Type B pancreatic cell (in vitro differentiated cells): ENCODE data around the gene GARIN3. TPM values are rescaled to one million over a fixed set of nuclear protein-coding genes. Genes with fewer than 3 reads are reported as not detected.

Experiments used
- DNase-seq: peaks from one replicate; pipeline ENCODE4 v3.0.0; 2021; ENCODE audit warnings: mixed read lengths; ENCODE audit not compliant: unreplicated experiment; ENCODE audit errors: extremely low spot score
- H3K27ac Mint-ChIP-seq: 2 replicates; pipeline ENCODE4 v1.8.0; 2021; ENCODE audit warnings: mild to moderate bottlenecking, mixed read lengths
- H3K27me3 Mint-ChIP-seq: 2 replicates; pipeline ENCODE4 v1.8.0; 2021; ENCODE audit warnings: mixed read lengths
- H3K36me3 Mint-ChIP-seq: 2 replicates; pipeline ENCODE4 v1.8.0; 2021; ENCODE audit warnings: mixed read lengths
- H3K4me1 Mint-ChIP-seq: one replicate; pipeline ENCODE4 v1.8.0; 2021; ENCODE audit warnings: mixed read lengths; ENCODE audit not compliant: unreplicated experiment
- H3K4me3 Mint-ChIP-seq: 2 replicates; pipeline ENCODE4 v1.8.0; 2021; ENCODE audit warnings: mild to moderate bottlenecking, mixed read lengths
- H3K9me3 Mint-ChIP-seq: 2 replicates; pipeline ENCODE4 v1.8.0; 2021; ENCODE audit warnings: mixed read lengths
- CTCF ChIP-seq: fragments of 200-600 bp; sonication (generic); conservative IDR thresholded peaks from 2 replicates; pipeline ENCODE4 v1.5.0; 2021; ENCODE audit warnings: antibody characterized with exemption, mild to moderate bottlenecking
- total RNA-seq: library from RNA; stranded (reverse); gene quantifications from 2 replicates; pipeline ENCODE4 v1.2.1, GENCODE V29; 2021; ENCODE audit warnings: low replicate concordance

The GARIN3 gene
- total RNA-seq, 1 donor from 2014 or later = not detected

- H3K27ac Mint-ChIP-seq = no peak overlapping the region
- peaks cover 4% of the 10 kb centered on the region for H3K4me1 Mint-ChIP-seq
- no peak for TF ChIP-seq CTCF
- H3K4me3 Mint-ChIP-seq = no peak overlapping the region
- H3K9me3 Mint-ChIP-seq = no peaks in the 10 kb centered on the region
- H3K36me3 Mint-ChIP-seq = peaks cover 23% of the 10 kb centered on the region
- no peaks in the 10 kb centered on the region for H3K27me3 Mint-ChIP-seq
- DNase-seq = no peak
These were observed 28.4 kb downstream of the GARIN3 start for GRCh38 chr5:157137691-157138090.

GRCh38 chr5:157132281-157132612 is 33.8 kb downstream of the GARIN3 start:
- Mint-ChIP-seq H3K4me3 (no peak overlapping the region), H3K4me1 (peaks cover 3% of the 10 kb centered on the region), H3K27ac (no peak overlapping the region), H3K9me3 (no peaks in the 10 kb centered on the region), H3K36me3 (peaks cover 5% of the 10 kb centered on the region), H3K27me3 (no peaks in the 10 kb centered on the region)
- no peak for TF ChIP-seq CTCF
- no peak for DNase-seq

- no peak for TF ChIP-seq CTCF
- H3K9me3 Mint-ChIP-seq = no peaks in the 10 kb centered on the region
- no peak overlapping the region for H3K4me3 Mint-ChIP-seq
- no peak for DNase-seq
- H3K27ac Mint-ChIP-seq = no peak overlapping the region
- peaks cover 3% of the 10 kb centered on the region for H3K4me1 Mint-ChIP-seq
- no peaks in the 10 kb centered on the region for H3K27me3 Mint-ChIP-seq
- H3K36me3 Mint-ChIP-seq = no peaks in the 10 kb centered on the region
These were observed 35.1 kb downstream of the GARIN3 start for GRCh38 chr5:157130925-157131324.

- TF ChIP-seq CTCF = no peak
- H3K4me3 Mint-ChIP-seq = no peak overlapping the region
- H3K27me3 Mint-ChIP-seq = no peaks in the 10 kb centered on the region
- no peak overlapping the region for H3K27ac Mint-ChIP-seq
- DNase-seq = no peak
- no peaks in the 10 kb centered on the region for H3K36me3 Mint-ChIP-seq
- no peaks in the 10 kb centered on the region for H3K4me1 Mint-ChIP-seq
- H3K9me3 Mint-ChIP-seq = no peaks in the 10 kb centered on the region
These were observed 44.4 kb downstream of the GARIN3 start for GRCh38 chr5:157121709-157122108.

- Mint-ChIP-seq H3K27me3 (no peaks in the 10 kb centered on the region), H3K9me3 (no peaks in the 10 kb centered on the region), H3K4me3 (no peak overlapping the region), H3K4me1 (no peaks in the 10 kb centered on the region), H3K27ac (no peak overlapping the region), H3K36me3 (no peaks in the 10 kb centered on the region)
- TF ChIP-seq CTCF = no peak
- no peak for DNase-seq
These were observed 46.0 kb downstream of the GARIN3 start for GRCh38 chr5:157120102-157120501.

GRCh38 chr5:157116483-157116954 is 49.5 kb downstream of the GARIN3 start:
- no peaks in the 10 kb centered on the region for H3K9me3 Mint-ChIP-seq

More at GRCh38 chr5:157116483-157116954, 49.5 kb downstream of the GARIN3 start:
- Mint-ChIP-seq H3K27me3 (no peaks in the 10 kb centered on the region), H3K27ac (no peak overlapping the region), H3K4me3 (no peak overlapping the region), H3K4me1 (no peaks in the 10 kb centered on the region), H3K36me3 (no peaks in the 10 kb centered on the region)
- no peak for TF ChIP-seq CTCF
- DNase-seq = no peak
